NOMO-1 (cell line): ENCODE results near the gene ADGRB3.
"Not testable (repeated sequence)": the region's sequence is repeated elsewhere in the genome, so short reads cannot be mapped to it uniquely, and the experiment has no call there.

ENCODE experiments used
- DNase-seq, 2 experiments: peaks; one replicate each; lab custom pipeline; 2025; ENCODE audit not compliant: unreplicated experiment in 2 of 2; lab: John Stamatoyannopoulos, UW

The ADGRB3 gene

DNA sequence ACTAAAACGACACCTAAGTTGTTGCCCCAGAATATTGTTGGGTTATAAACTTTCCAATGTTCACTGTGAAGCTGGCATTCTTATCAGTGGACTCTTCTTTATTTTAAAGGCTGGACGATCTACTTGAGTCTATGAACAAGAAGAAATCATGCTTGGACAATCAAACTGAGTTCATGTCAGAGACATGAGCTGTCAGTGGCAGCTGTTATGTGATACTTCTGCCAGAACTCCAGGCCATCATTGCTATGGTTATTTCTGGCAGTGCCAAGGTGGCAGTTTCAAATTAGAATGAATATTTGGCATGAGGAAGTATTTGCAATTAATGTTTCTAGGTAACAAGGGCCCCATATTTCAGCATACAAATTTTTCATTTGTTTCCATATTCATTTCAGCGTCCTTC lies 744.4 kb downstream of the ADGRB3 start:
- no peak for DNase-seq

DNA sequence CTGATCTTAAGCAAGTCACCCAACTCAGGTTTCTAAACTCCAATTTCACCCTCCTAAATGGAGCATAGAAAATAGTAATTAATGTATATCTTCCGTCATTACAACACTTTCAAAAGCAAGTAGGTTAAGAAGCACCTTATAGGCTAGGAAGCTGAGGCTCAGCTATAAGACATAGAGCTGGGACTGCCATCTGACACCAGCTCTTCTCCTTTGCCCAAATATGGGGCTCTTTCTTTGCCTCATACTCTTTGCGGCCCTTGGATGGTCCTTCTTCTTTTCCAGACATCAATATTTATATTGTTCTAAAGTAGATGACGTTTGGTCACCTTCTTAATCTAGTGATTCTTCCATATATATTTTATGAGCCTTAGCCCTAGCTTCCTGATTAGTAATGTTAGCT lies 748.5 kb downstream of the ADGRB3 start:
- no peak for DNase-seq

GRCh38 chr6:69386426-69386825 lies 751.3 kb downstream of the ADGRB3 start:
- DNase-seq = no peak

GRCh38 chr6:69390125-69390524 lies 755.0 kb downstream of the ADGRB3 start:
- peak; percentile 61 to 65 for DNase-seq

DNA sequence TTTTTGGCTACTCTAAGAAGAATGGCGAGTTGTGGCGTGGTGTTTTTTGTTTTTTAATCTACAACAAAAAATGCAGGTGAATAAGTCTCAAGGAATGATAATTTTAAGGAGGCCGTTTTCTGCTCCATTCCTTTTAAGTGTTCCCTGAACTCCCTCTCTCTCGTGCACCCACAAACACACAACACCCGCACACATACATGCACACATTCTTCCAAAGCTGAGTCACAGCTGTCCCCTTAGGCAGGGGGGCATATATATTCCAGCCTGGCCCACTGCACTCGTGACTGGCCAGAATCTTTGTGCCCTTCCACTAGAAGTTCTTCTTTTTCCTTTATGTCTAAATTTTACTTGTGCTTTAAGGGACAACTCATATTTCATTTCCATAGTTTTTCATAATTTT lies 756.0 kb downstream of the ADGRB3 start:
- no peak for DNase-seq

- no peak for DNase-seq
Measured at GRCh38 chr6:69392745-69393144, 757.7 kb downstream of the ADGRB3 start.

DNA sequence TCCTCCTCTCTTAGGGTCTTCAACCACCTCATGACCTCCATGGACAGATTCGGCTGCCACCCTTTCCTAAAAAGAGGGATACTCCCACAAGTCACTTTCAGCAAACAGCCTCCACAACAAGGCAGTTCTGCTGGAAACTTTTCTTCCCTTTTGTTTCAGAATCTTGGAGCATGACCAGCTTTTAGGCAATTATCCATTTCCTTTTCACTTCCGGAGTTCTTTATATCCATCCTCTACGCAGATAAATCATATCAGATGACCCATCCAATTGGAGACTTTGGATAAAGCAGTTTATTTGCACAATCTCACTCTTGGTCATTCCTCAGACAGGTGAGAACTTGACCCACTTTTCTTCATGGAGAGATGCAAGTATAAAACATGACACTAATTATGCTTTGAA lies 763.2 kb downstream of the ADGRB3 start:
- DNase-seq = no peak

GRCh38 chr6:69398729-69399128 lies 763.6 kb downstream of the ADGRB3 start:
- DNase-seq = no peak

DNA sequence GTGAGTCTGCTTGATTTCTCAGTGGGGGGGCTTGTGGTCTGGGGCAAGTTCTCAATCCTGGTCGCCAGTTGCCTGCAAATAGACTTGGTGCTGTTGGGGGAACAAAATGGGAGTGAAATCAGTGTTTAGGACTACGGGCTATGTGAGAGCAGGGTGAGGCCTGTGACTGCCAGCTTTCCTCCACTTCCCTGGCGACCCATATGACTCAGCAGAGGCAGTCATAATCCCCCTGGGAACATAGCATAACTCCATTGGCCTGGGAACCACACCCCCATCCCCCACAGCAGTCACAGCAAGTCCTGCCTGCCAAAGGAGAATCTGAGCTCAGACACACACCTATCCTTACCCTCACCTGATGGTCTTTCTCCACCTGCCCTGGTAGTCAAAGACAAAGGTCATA lies 773.8 kb downstream of the ADGRB3 start:
- no peak for DNase-seq

DNA sequence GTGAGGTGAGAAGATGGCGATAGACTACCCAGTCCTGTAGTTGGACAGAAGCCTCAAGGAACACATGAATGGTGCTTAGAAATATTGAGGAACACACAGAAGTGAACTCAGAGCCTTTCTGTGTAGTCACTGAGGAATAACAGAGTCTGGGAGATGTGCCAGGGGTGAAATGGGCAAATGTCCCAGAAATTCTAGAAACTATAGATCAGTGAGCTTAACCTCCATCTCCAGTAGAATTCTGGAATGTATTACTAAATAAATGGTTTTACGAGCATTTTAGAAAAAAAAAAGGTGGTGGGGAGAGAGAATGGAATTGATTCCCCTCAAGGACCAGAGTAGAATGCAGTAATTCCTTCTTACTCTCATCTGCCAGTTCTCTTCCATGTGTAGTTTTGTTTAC lies 781.7 kb downstream of the ADGRB3 start:
- DNase-seq = no peak

DNA sequence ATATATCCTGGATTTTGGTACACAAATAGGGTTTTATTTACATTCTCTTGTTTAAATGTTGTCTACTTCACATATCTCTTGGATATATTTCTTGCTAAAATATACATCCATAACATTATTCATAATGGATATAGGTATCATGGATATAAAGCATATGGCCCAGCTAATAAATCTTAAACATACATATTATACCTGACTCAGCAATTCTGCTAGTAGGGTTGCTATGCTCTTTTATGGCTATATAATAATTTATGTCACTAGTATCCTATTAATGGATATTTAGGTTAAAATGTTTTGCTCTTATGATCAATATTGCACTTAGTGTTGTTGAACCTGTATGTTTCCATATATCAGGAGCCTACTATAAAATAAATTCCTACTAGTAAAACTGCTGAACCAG lies 786.2 kb downstream of the ADGRB3 start:
- no peak for DNase-seq

DNA sequence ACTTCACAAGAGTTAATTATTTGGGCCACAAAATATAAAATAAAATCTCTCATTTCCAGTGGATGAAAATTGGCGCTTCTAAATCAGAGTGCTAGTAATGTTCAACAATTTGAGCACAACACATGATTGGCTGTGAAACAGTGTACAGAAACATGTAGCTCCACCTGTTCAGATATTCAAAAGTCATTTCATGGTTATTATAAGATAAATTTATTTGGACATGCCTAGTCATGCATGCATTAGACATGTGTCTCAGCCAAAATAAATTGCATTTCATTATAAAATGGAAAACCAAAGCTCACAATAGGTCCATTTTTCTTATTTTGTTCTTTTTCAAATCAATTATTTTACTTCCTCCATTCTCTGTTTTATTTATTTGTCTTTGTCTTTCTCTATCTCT lies 786.9 kb downstream of the ADGRB3 start:
- DNase-seq = no peak

GRCh38 chr6:69422475-69422874 lies 787.4 kb downstream of the ADGRB3 start:
- DNase-seq = no peak

DNA sequence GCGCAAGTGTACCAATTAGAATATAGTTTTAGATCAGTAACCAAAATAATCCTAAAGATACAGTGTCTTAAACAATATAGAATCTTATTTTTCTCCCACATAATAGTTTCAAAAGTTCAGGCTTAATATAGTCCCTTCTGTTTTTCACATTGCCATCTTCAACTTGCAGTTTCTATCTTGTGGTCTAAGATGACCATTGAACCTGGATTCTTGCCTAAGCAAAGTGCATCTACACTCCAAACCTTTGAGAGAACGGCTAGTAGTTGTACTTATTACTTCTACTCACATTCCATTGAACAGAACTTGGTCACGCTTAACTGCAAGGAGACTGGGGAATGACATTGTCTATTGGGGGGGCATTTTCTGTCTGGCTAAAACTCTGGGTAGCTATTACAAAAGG lies 788.7 kb downstream of the ADGRB3 start:
- no peak for DNase-seq

DNA sequence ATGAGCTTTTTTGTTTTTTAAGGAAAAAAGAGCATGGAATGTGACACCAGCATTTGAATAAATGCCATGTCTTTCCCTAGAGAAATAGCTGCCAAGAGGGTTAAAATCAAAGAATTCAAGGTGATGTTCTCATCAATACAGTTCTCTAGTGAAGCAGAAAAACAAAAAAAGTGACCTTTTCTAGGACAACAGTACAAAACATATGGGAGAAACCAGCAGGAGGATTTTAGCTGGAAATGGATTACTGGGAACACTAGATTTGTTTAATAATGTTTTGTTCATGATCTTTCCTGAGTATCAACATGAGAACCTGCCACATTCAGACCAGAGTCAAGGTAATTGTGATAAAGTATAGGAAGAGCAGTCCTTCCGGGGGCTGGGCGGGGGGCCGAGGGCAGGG lies 789.5 kb downstream of the ADGRB3 start:
- DNase-seq = no peak

DNA sequence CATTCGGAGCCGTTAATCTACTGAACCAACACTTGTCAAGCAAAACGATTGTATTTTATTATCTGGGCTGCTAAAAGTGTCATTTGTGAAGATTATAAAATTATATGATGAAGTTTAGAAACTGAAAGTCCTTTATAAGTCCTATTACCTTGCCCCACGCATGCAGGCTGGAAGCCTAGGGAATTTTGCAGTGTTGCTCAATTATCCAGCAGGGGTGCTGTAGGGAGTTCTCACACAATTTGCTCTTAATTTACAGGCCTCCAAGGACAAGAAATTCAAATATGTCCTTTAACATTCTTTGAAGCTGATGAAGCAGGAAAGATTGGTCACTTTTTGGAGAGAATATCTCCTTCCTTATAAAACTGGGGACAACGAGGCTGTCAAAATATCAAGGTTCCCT lies 792.8 kb downstream of the ADGRB3 start:
- DNase-seq = no peak

DNA sequence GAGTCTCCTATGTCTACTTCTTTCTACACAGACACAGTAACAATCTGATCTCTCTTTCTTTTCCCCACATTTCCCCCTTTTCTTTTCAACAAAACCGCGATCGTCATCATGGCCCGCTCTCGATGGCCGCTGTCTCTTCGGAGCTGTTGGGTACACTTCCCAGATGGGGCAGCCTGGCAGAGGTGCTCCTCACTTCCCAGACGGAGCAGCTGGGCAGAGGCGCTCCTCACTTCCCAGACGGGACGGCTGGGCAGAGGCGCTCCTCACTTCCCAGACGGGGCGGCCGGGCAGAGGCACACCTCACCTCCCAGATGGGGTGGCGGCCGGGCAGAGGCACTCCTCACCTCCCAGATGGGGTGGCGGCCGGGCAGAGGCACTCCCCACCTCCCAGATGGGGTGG lies 797.1 kb downstream of the ADGRB3 start:
- DNase-seq = not testable (repeated sequence)

GRCh38 chr6:69433116-69433515 lies 798.0 kb downstream of the ADGRB3 start:
- not testable (repeated sequence) for DNase-seq

GRCh38 chr6:69438113-69438512 lies 803.0 kb downstream of the ADGRB3 start:
- no peak for DNase-seq
